ENCODE data around the gene SLC45A2. TPM values are rescaled to one million over a fixed set of nuclear protein-coding genes. Genes with fewer than 3 reads are reported as not detected.

Gene SLC45A2, protein sequence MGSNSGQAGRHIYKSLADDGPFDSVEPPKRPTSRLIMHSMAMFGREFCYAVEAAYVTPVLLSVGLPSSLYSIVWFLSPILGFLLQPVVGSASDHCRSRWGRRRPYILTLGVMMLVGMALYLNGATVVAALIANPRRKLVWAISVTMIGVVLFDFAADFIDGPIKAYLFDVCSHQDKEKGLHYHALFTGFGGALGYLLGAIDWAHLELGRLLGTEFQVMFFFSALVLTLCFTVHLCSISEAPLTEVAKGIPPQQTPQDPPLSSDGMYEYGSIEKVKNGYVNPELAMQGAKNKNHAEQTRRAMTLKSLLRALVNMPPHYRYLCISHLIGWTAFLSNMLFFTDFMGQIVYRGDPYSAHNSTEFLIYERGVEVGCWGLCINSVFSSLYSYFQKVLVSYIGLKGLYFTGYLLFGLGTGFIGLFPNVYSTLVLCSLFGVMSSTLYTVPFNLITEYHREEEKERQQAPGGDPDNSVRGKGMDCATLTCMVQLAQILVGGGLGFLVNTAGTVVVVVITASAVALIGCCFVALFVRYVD
- not detected in 5 replicates for total RNA-seq (2022; extraction: Qiagen RNA extraction)

DNA sequence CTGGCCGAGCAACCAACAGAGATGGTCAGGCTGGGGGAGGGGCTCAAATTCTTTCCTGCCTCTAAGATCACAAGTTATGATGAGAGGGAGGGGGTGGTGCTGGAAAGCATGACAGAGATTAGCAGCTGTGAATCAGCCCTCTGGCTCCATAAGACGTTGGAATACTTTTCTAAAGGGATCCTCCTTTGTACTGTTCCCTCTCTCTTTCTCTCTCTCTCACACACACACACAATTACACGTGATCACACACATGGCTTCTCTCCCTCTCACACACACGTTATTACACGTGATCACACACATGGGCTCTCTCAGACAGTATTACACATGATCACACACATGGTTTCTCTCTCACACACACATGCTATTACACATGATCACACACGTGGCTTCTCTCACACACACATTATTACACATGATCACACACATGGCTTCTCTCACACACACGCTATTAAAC is at the start of gene SLC45A2:
TSS of gene SLC45A2 (minus strand) at position 23 of the 454 bp plus-strand sequence. CDS start 110 bp downstream, outside the sequence.

DNA sequence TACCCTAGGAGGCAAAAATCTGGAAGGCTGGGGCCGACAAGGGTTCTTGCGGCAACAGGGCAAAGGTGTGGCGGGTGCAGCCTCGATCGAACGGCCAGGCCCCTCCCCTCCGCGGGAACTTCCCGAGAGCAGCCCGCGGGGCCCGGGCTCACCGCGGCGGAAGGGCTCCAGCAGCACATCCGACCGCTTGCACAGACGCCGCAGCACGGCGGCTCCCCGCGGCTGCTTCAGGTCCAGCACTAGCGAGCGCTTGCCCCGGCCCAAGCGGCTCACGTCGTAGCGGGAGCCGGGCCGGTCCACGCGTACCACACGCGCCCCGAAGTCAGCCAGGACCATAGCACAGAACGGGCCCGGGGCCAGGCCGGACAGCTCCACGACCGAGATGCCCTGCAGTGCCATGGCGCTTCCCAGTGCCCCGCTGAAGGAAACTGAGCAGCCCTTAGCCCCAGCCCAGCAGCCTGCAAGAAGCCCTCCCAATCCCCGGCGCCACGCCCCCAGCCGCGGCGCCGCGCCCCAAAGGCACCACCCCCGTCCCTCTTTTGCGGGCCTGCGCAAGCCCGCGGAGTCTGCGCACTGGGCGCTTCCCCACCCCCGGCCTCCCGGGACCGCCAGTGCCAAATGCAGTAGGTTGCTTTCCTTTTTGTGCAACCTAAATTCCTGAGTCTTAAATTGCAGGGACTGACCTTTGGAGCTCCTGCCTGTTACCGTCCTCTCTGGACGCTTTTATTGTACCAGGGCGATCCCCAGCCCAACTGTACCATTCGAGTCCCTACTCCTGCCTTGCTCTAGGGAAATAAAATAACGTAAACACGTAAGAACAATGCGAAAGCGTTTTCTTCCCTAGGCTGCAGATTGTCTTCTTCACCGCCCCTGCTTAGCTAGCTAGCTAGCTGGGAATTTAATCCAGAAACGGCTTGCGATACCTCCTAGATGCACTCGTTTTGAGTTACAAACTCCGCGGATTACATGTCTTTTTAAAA is 23.4 kb upstream of the SLC45A2 start, which contains the start of gene AMACR:
TSS of gene AMACR (minus strand) at position 430 of the 980 bp plus-strand sequence. CDS start at position 399, 31 bp downstream.

DNA sequence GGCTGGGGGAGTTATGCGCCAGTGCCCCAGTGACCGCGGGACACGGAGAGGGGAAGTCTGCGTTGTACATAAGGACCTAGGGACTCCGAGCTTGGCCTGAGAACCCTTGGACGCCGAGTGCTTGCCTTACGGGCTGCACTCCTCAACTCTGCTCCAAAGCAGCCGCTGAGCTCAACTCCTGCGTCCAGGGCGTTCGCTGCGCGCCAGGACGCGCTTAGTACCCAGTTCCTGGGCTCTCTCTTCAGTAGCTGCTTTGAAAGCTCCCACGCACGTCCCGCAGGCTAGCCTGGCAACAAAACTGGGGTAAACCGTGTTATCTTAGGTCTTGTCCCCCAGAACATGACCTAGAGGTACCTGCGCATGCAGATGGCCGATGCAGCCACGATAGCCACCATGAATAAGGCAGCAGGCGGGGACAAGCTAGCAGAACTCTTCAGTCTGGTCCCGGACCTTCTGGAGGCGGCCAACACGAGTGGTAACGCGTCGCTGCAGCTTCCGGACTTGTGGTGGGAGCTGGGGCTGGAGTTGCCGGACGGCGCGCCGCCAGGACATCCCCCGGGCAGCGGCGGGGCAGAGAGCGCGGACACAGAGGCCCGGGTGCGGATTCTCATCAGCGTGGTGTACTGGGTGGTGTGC is 48.0 kb downstream of the SLC45A2 start, which contains the start of gene RXFP3:
TSS of gene RXFP3 (plus strand) at position 6 of the 636 bp plus-strand sequence. CDS start at position 361, 355 bp downstream.

Other genes starting within 250 kb of the SLC45A2 start
- 5.5 to 7.2 TPM (median 7.0 TPM) in 5 replicates for gene ADAMTS12, start 92.7 kb downstream of the SLC45A2 start, total RNA-seq (2022; extraction: Qiagen RNA extraction)
- gene RXFP3, start 48.3 kb downstream of the SLC45A2 start, total RNA-seq (2022; extraction: Qiagen RNA extraction), result not detected in 5 replicates
- gene AMACR, start 23.4 kb upstream of the SLC45A2 start, total RNA-seq (2022; extraction: Qiagen RNA extraction), result 14.1 to 17.7 TPM (median 15.9 TPM) in 5 replicates
- gene C1QTNF3, start 58.5 kb upstream of the SLC45A2 start, total RNA-seq (2022; extraction: Qiagen RNA extraction), result 0.11 to 0.20 TPM (median 0.18 TPM) in 5 replicates